Colon (tissue), 2 donors: ENCODE data around the gene SLC49A3.
"Not testable (repeated sequence)": the region's sequence is repeated elsewhere in the genome, so short reads cannot be mapped to it uniquely, and the experiment has no call there.

Experiments
- FAIRE-seq: peaks from 2 replicates; lab custom pipeline; 2012; peaks lifted over from hg19 to GRCh38; lab: Jason Lieb, UNC
- donor health status: control.
- donor health status: control.

The SLC49A3 gene

GRCh38 chr4:680928-681645, 7.9 kb downstream of the SLC49A3 start:
- no peak for FAIRE-seq

GRCh38 chr4:680551-680927, 8.4 kb downstream of the SLC49A3 start:
- FAIRE-seq = no peak

GRCh38 chr4:680091-680490, 8.9 kb downstream of the SLC49A3 start:
- FAIRE-seq = no peak

- no peak for FAIRE-seq
Measured at GRCh38 chr4:679629-680028, 9.3 kb downstream of the SLC49A3 start.

GRCh38 chr4:679104-679481, 9.9 kb downstream of the SLC49A3 start:
- no peak for FAIRE-seq

- no peak for FAIRE-seq
Measured at GRCh38 chr4:678331-679103, 10.4 kb downstream of the SLC49A3 start.

- FAIRE-seq = no peak
Measured at GRCh38 chr4:677431-678293, 11.3 kb downstream of the SLC49A3 start.

- no peak for FAIRE-seq
Measured at GRCh38 chr4:676871-677235, 12.1 kb downstream of the SLC49A3 start.

GRCh38 chr4:675980-676870, 12.7 kb downstream of the SLC49A3 start:
- no peak for FAIRE-seq

GRCh38 chr4:675036-675882, 13.7 kb downstream of the SLC49A3 start:
- no peak for FAIRE-seq

GRCh38 chr4:674172-675035, 14.5 kb downstream of the SLC49A3 start, which contains the start of the genes ATP5ME and MYL5:
TSS of gene ATP5ME (minus strand) at chr4:674276. CDS start at chr4:674247, 29 bp downstream.
TSS of gene MYL5 (plus strand) at chr4:674542. CDS start at chr4:678027, 3,485 bp downstream.
- FAIRE-seq = no peak

- no peak for FAIRE-seq
Measured at GRCh38 chr4:673349-674091, 15.4 kb downstream of the SLC49A3 start.

- FAIRE-seq = no peak
Measured at GRCh38 chr4:671769-672168, 17.2 kb downstream of the SLC49A3 start.

- FAIRE-seq = not testable (repeated sequence)
Measured at GRCh38 chr4:669806-670559, 19.0 kb downstream of the SLC49A3 start.

- FAIRE-seq = not testable (repeated sequence)
Measured at GRCh38 chr4:668219-668618, 20.7 kb downstream of the SLC49A3 start.

GRCh38 chr4:667545-667925, 21.4 kb downstream of the SLC49A3 start:
- no peak for FAIRE-seq

- no peak for FAIRE-seq
Measured at GRCh38 chr4:666822-667544, 22.0 kb downstream of the SLC49A3 start.

- FAIRE-seq = no peak
Measured at GRCh38 chr4:666436-666810, 22.5 kb downstream of the SLC49A3 start.
